Measurements from ENCODE around the gene RPA3. TPM values are rescaled to one million over a fixed set of nuclear protein-coding genes. Genes with fewer than 3 reads are reported as not detected.

Gene RPA3
- 10 to 100 TPM; 20.0 to 73.6 (median 26.8) TPM for total RNA-seq
- polyA plus RNA-seq = 10 to 100 TPM; 55.7 to 96.9 TPM
- 19.8 reads per million, percentile 50 among the genes with 10 or more reads in this experiment for total RNA-seq

- ATAC-seq (no peak), DNase-seq (no peak)
- H3K27ac Mint-ChIP-seq = peak within 1 kb of the TSS in 5 of 9 donors; percentile 18 to 82 (median 34)
- POLR2A ChIA-PET = interaction anchor here (0.6 kb wide), 1 partner anchor 515 kb away, joined by 3 read pairs; no protein-coding TSS in a partner anchor
- H3K27me3 ChIP-seq (ENCODE audit: control insufficient read depth in 2 of 2, insufficient read depth in 2 of 2, low read length in 2 of 2) = no peaks in the 10 kb centered on the region
- H3K4me1 ChIP-seq (ENCODE audit: control insufficient read depth in 2 of 2, insufficient read depth in 2 of 2, low read length in 2 of 2) = no peaks in the 10 kb centered on the region
- no peaks in the 10 kb centered on the region for H3K36me3 ChIP-seq (ENCODE audit: control insufficient read depth in 2 of 3, insufficient read depth in 3 of 3, low read length in 3 of 3)
- H3K36me3 Mint-ChIP-seq = peaks cover 0 to 32% (median 19%) of the 10 kb centered on the region in 5 donors
- peak within 1 kb of the TSS in 1 of 10 donors; percentile 37 for H3K4me3 Mint-ChIP-seq
- no peak within 1 kb of the TSS for H3K4me3 ChIP-seq (ENCODE audit: low read length)
- intact Hi-C loops (cut with micrococcal nuclease) = loop anchor here (2.0 to 5.0 kb wide), 2 partner anchors 34 to 42 kb away; no protein-coding TSS in a partner anchor
- H3K4me1 Mint-ChIP-seq = peaks cover 4 to 20% (median 13%) of the 10 kb centered on the region in 7 donors
- no peaks in the 10 kb centered on the region for H3K27me3 Mint-ChIP-seq
- peaks cover 0 to 8% (median 0%) of the 10 kb centered on the region in 11 donors for H3K9me3 Mint-ChIP-seq
- no peaks in the 10 kb centered on the region for H3K9me3 ChIP-seq (ENCODE audit: control insufficient read depth in 2 of 3, low read length in 3 of 3)
- H3K27ac ChIP-seq (ENCODE audit: low read depth, low read length) = no peak within 1 kb of the TSS
- CTCF ChIA-PET = no interaction called here
These were observed at the start of gene RPA3 for GRCh38 chr7:7718492-7718891. Gene RPA3 (minus strand): TSS chr7:7718607. CDS start chr7:7640418, 78,189 bp downstream.

GRCh38 chr7:7766671-7767070 lies 48.3 kb upstream of the RPA3 start:
- Mint-ChIP-seq H3K4me1 (peaks cover 24 to 58% (median 52%) of the 10 kb centered on the region in 7 donors), H3K4me3 (no peak overlapping the region)
- POLR2A ChIA-PET = no interaction called here

GRCh38 chr7:7765422-7765821 lies 47.0 kb upstream of the RPA3 start:
- ChIA-PET CTCF (interaction anchor here (0.6 to 3.7 kb wide), 8 partner anchors 16 to 449 kb away, joined by 3 to 17 read pairs (median 4); partner anchors contain the start of gene UMAD1), POLR2A (interaction anchor here (1.1 to 2.3 kb wide), 5 partner anchors 10 to 360 kb away, joined by 3 to 13 read pairs (median 6); no protein-coding TSS in a partner anchor)
- peaks cover 29 to 56% (median 53%) of the 10 kb centered on the region in 7 donors for H3K4me1 Mint-ChIP-seq
- no peaks in the 10 kb centered on the region for H3K27me3 Mint-ChIP-seq
- no peaks in the 10 kb centered on the region for H3K36me3 ChIP-seq (ENCODE audit: control insufficient read depth in 2 of 3, insufficient read depth in 3 of 3, low read length in 3 of 3)
- H3K4me1 ChIP-seq (ENCODE audit: control insufficient read depth in 2 of 2, insufficient read depth in 2 of 2, low read length in 2 of 2) = peaks cover 8 to 31% of the 10 kb centered on the region in 2 donors
- H3K27ac ChIP-seq (ENCODE audit: low read depth, low read length) = peak overlapping the region; percentile 65
- no peaks in the 10 kb centered on the region for H3K27me3 ChIP-seq (ENCODE audit: control insufficient read depth in 2 of 2, insufficient read depth in 2 of 2, low read length in 2 of 2)
- ATAC-seq = no peak
- H3K4me3 ChIP-seq (ENCODE audit: low read length) = no peak overlapping the region
- H3K27ac Mint-ChIP-seq = peak overlapping the region in 8 of 9 donors; percentile 63 to 94 (median 84)
- no peaks in the 10 kb centered on the region for H3K9me3 Mint-ChIP-seq
- H3K9me3 ChIP-seq (ENCODE audit: control insufficient read depth in 2 of 3, low read length in 3 of 3) = no peaks in the 10 kb centered on the region
- H3K36me3 Mint-ChIP-seq = peaks cover 0 to 6% (median 0%) of the 10 kb centered on the region in 5 donors
- DNase-seq = no peak
- H3K4me3 Mint-ChIP-seq = peak overlapping the region in 2 of 10 donors; percentile 12 to 64
- intact Hi-C loops (cut with micrococcal nuclease) = loop anchor here in 1 of 2 donors (10.0 kb wide), 3 partner anchors 201 to 801 kb away; partner anchors contain the start of gene MIOS

More at GRCh38 chr7:7766671-7767070, 48.3 kb upstream of the RPA3 start:
- Histone ChIP-seq H3K36me3 (ENCODE audit: control insufficient read depth in 2 of 3, insufficient read depth in 3 of 3, low read length in 3 of 3) (no peaks in the 10 kb centered on the region), H3K27ac (ENCODE audit: low read depth, low read length) (no peak overlapping the region), H3K4me3 (ENCODE audit: low read length) (no peak overlapping the region), H3K9me3 (ENCODE audit: control insufficient read depth in 2 of 3, low read length in 3 of 3) (no peaks in the 10 kb centered on the region), H3K4me1 (ENCODE audit: control insufficient read depth in 2 of 2, insufficient read depth in 2 of 2, low read length in 2 of 2) (peaks cover 4 to 27% of the 10 kb centered on the region in 2 donors), H3K27me3 (ENCODE audit: control insufficient read depth in 2 of 2, insufficient read depth in 2 of 2, low read length in 2 of 2) (no peaks in the 10 kb centered on the region)
- ATAC-seq (no peak), DNase-seq (no peak)
- Mint-ChIP-seq H3K27ac (no peak overlapping the region), H3K27me3 (no peaks in the 10 kb centered on the region), H3K9me3 (no peaks in the 10 kb centered on the region), H3K36me3 (peaks cover 0 to 7% (median 0%) of the 10 kb centered on the region in 5 donors)
- CTCF ChIA-PET = interaction anchor here (0.7 to 3.7 kb wide), 4 partner anchors 85 to 423 kb away, joined by 4 to 17 read pairs (median 4); no protein-coding TSS in a partner anchor
- intact Hi-C loops (cut with micrococcal nuclease) = loop anchor here in 1 of 2 donors (10.0 kb wide), 3 partner anchors 202 to 802 kb away; partner anchors contain the start of gene MIOS

GRCh38 chr7:7764520-7765396 lies 46.4 kb upstream of the RPA3 start:
- Mint-ChIP-seq H3K9me3 (no peaks in the 10 kb centered on the region), H3K4me1 (peaks cover 30 to 54% (median 51%) of the 10 kb centered on the region in 7 donors), H3K27me3 (no peaks in the 10 kb centered on the region), H3K4me3 (peak overlapping the region in 9 of 10 donors; percentile 0 to 65 (median 12)), H3K27ac (peak overlapping the region; percentile 7 to 94 (median 87)), H3K36me3 (no peaks in the 10 kb centered on the region)
- no peak overlapping the region for H3K4me3 ChIP-seq (ENCODE audit: low read length)
- intact Hi-C loops (cut with micrococcal nuclease) = loop anchor here (1.0 to 10.0 kb wide), 7 partner anchors 53 to 800 kb away; partner anchors contain the start of genes C1GALT1 (in 1 of the 2) and MIOS (in 1 of the 2)
- H3K36me3 ChIP-seq (ENCODE audit: control insufficient read depth in 2 of 3, insufficient read depth in 3 of 3, low read length in 3 of 3) = no peaks in the 10 kb centered on the region
- no peaks in the 10 kb centered on the region for H3K27me3 ChIP-seq (ENCODE audit: control insufficient read depth in 2 of 2, insufficient read depth in 2 of 2, low read length in 2 of 2)
- ATAC-seq (peak; percentile 78), DNase-seq (peak in 7 of 9 donors; percentile 30 to 65 (median 45))
- H3K27ac ChIP-seq (ENCODE audit: low read depth, low read length) = peak overlapping the region; percentile 65
- no peaks in the 10 kb centered on the region for H3K9me3 ChIP-seq (ENCODE audit: control insufficient read depth in 2 of 3, low read length in 3 of 3)
- H3K4me1 ChIP-seq (ENCODE audit: control insufficient read depth in 2 of 2, insufficient read depth in 2 of 2, low read length in 2 of 2) = peaks cover 8 to 31% of the 10 kb centered on the region in 2 donors
- ChIA-PET POLR2A (interaction anchor here (0.7 to 2.3 kb wide), 8 partner anchors 10 to 583 kb away, joined by 3 to 13 read pairs (median 6); no protein-coding TSS in a partner anchor), CTCF (interaction anchor here (0.6 to 3.7 kb wide), 15 partner anchors 9 to 450 kb away, joined by 3 to 17 read pairs (median 3); partner anchors contain the start of gene UMAD1)

GRCh38 chr7:7761974-7762779 lies 43.8 kb upstream of the RPA3 start:
- intact Hi-C loops (cut with micrococcal nuclease) = loop anchor here (1.0 to 10.0 kb wide), 21 partner anchors 15 to 797 kb away; partner anchors contain the start of genes UMAD1 (in 2 of the 2), C1GALT1 (in 1 of the 2), GLCCI1 (in 1 of the 2) and MIOS (in 1 of the 2)
- ATAC-seq (peak; percentile 81), DNase-seq (peak in 7 of 9 donors; percentile 37 to 58 (median 50))
- ChIA-PET CTCF (interaction anchor here (1.0 to 2.6 kb wide), 4 partner anchors 12 to 428 kb away, joined by 3 to 22 read pairs (median 8); no protein-coding TSS in a partner anchor), POLR2A (interaction anchor here (1.9 to 2.9 kb wide), 2 partner anchors 122 to 208 kb away, joined by 8 read pairs; partner anchors contain the start of gene UMAD1)
- Mint-ChIP-seq H3K4me1 (peaks cover 30 to 54% (median 51%) of the 10 kb centered on the region in 7 donors), H3K9me3 (no peaks in the 10 kb centered on the region), H3K27me3 (no peaks in the 10 kb centered on the region), H3K4me3 (peak overlapping the region; percentile 69 to 99 (median 90)), H3K27ac (peak overlapping the region; percentile 88 to 99 (median 94)), H3K36me3 (no peaks in the 10 kb centered on the region)
- Histone ChIP-seq H3K9me3 (ENCODE audit: control insufficient read depth in 2 of 3, low read length in 3 of 3) (no peaks in the 10 kb centered on the region), H3K4me3 (ENCODE audit: low read length) (peak overlapping the region; percentile 48), H3K27ac (ENCODE audit: low read depth, low read length) (peak overlapping the region; percentile 76), H3K4me1 (ENCODE audit: control insufficient read depth in 2 of 2, insufficient read depth in 2 of 2, low read length in 2 of 2) (peaks cover 8 to 31% of the 10 kb centered on the region in 2 donors), H3K36me3 (ENCODE audit: control insufficient read depth in 2 of 3, insufficient read depth in 3 of 3, low read length in 3 of 3) (no peaks in the 10 kb centered on the region), H3K27me3 (ENCODE audit: control insufficient read depth in 2 of 2, insufficient read depth in 2 of 2, low read length in 2 of 2) (no peaks in the 10 kb centered on the region)

All from naive thymus-derived CD4-positive, alpha-beta T cell (primary cell).